ENCODE data around the gene KIRREL1. TPM values are rescaled to one million over a fixed set of nuclear protein-coding genes. Genes with fewer than 3 reads are reported as not detected.

KIRREL1 gene
- polyA plus RNA-seq, 1 donor (not counting 4 experiments of a cell fraction or from before 2014, with no cell fraction given), result 19.7 TPM

- dilution Hi-C loops (cut with MboI; ENCODE audit: extremely low pct_ligation_motif_present, low sequenced_read_pairs), result no loop called here
- H3K9me1 ChIP-seq (ENCODE audit: control insufficient read depth, extremely low read depth, insufficient read depth, low read length), result no peaks in the 10 kb centered on the region
- H3K4me1 ChIP-seq (ENCODE audit: control insufficient read depth, extremely low read depth, insufficient read depth, low read length), result no peaks in the 10 kb centered on the region
- no peak overlapping the region for H3K9ac ChIP-seq (ENCODE audit: control insufficient read depth, extremely low read depth, insufficient read depth, low read length)
- no peak for TF ChIP-seq EZH2 (IDR thresholded peaks at IDR 0.05; ENCODE audit: low read length)
- H3K27ac ChIP-seq (ENCODE audit: control insufficient read depth, insufficient read depth, low read length), result no peak overlapping the region
- H3K36me3 ChIP-seq (ENCODE audit: control insufficient read depth in 2 of 2, extremely low read depth in 1 of 2, insufficient read depth in 2 of 2, low read length in 2 of 2), result no peaks in the 10 kb centered on the region
- H4K20me1 ChIP-seq (ENCODE audit: control insufficient read depth, extremely low read depth, insufficient read depth, low read length), result no peaks in the 10 kb centered on the region
- no peak overlapping the region for H2AFZ ChIP-seq (ENCODE audit: control insufficient read depth, low read length)
- no peak overlapping the region for H3K4me3 ChIP-seq (ENCODE audit: control insufficient read depth in 2 of 3, extremely low read depth in 1 of 3, insufficient read depth in 2 of 3, low read depth in 1 of 3, low read length in 3 of 3)
- no peak for DNase-seq (ENCODE audit: low read depth, low spot score)
- H3K9me3 ChIP-seq (ENCODE audit: control insufficient read depth, low read depth, low read length), result peaks cover 3% of the 10 kb centered on the region
- H3K4me2 ChIP-seq (ENCODE audit: control insufficient read depth, extremely low read depth, insufficient read depth, low read depth, low read length), result no peak overlapping the region
- no peaks in the 10 kb centered on the region for H3K79me2 ChIP-seq (ENCODE audit: control insufficient read depth, insufficient read depth, low read length)
- H3K27me3 ChIP-seq (ENCODE audit: control insufficient read depth, extremely low read depth, insufficient read depth, low read length), result no peaks in the 10 kb centered on the region
- no peak for FAIRE-seq
Observed at GRCh38 chr1:157976888-157977287, 16.6 kb upstream of the KIRREL1 start.

- H4K20me1 ChIP-seq (ENCODE audit: control insufficient read depth, extremely low read depth, insufficient read depth, low read length), result no peaks in the 10 kb centered on the region
- DNase-seq (ENCODE audit: low read depth, low spot score) (no peak), FAIRE-seq (no peak)
- no peaks in the 10 kb centered on the region for H3K4me1 ChIP-seq (ENCODE audit: control insufficient read depth, extremely low read depth, insufficient read depth, low read length)
- dilution Hi-C loops (cut with MboI; ENCODE audit: extremely low pct_ligation_motif_present, low sequenced_read_pairs), result no loop called here
- no peaks in the 10 kb centered on the region for H3K9me1 ChIP-seq (ENCODE audit: control insufficient read depth, extremely low read depth, insufficient read depth, low read length)
- no peak overlapping the region for H2AFZ ChIP-seq (ENCODE audit: control insufficient read depth, low read length)
- no peak overlapping the region for H3K4me3 ChIP-seq (ENCODE audit: control insufficient read depth in 2 of 3, extremely low read depth in 1 of 3, insufficient read depth in 2 of 3, low read depth in 1 of 3, low read length in 3 of 3)
- peak overlapping the region; percentile 7 for H3K4me2 ChIP-seq (ENCODE audit: control insufficient read depth, extremely low read depth, insufficient read depth, low read depth, low read length)
- no peak overlapping the region for H3K9ac ChIP-seq (ENCODE audit: control insufficient read depth, extremely low read depth, insufficient read depth, low read length)
- H3K27ac ChIP-seq (ENCODE audit: control insufficient read depth, insufficient read depth, low read length), result no peak overlapping the region
- no peaks in the 10 kb centered on the region for H3K27me3 ChIP-seq (ENCODE audit: control insufficient read depth, extremely low read depth, insufficient read depth, low read length)
- peak in 1 of 3 experiments; percentile 7 for TF ChIP-seq CTCF (optimal IDR thresholded peaks at IDR 0.05 in 1 of 3, IDR thresholded peaks at IDR 0.05 in 1 of 3, conservative IDR thresholded peaks at IDR 0.05 in 1 of 3; ENCODE audit: extremely low read depth in 1 of 3, insufficient read depth in 2 of 3, low read length in 3 of 3)
- TF ChIP-seq EZH2 (IDR thresholded peaks at IDR 0.05; ENCODE audit: low read length), result no peak
- H3K36me3 ChIP-seq (ENCODE audit: control insufficient read depth in 2 of 2, extremely low read depth in 1 of 2, insufficient read depth in 2 of 2, low read length in 2 of 2), result no peaks in the 10 kb centered on the region
- no peaks in the 10 kb centered on the region for H3K9me3 ChIP-seq (ENCODE audit: control insufficient read depth, low read depth, low read length)
- H3K79me2 ChIP-seq (ENCODE audit: control insufficient read depth, insufficient read depth, low read length), result no peaks in the 10 kb centered on the region
Observed at GRCh38 chr1:157978586-157979403, 14.7 kb upstream of the KIRREL1 start.

All from keratinocyte (primary cell).